ENCODE measurements around the gene TCTN2. TPM values are rescaled to one million over a fixed set of nuclear protein-coding genes. Genes with fewer than 3 reads are reported as not detected.

TCTN2 gene
- total and polyA plus RNA-seq, 2 experiments from 2014 or later, result 2.7 to 6.0 TPM

DNA sequence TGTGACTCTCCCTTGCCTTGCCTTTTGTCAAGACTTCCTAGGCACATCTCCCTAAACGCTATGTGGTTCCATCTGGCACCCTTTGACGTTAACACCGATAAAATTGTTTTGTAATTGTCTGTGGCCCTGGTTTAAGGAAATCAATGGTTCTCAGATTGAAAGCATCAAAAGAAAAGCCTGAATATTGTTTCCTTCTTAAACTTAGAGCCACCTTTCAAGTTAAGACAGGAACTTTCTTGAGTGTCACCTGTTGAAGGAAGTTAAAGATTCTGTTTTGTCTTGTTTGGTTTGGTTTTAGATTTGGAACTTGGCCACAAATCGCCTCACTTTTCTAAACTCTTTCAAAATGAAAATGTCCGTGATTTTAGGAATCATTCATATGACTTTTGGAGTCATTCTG lies 76.4 kb downstream of the TCTN2 start:
- no peak for DNase-seq (ENCODE audit: low spot score)
- H3K27me3 ChIP-seq (ENCODE audit: insufficient read depth), result no peaks in the 10 kb centered on the region
- H4K20me1 ChIP-seq (replicated peaks; ENCODE audit: insufficient read depth), result peaks cover 17% of the 10 kb centered on the region
- H3F3A ChIP-seq (replicated peaks; ENCODE audit: low read depth), result no peaks in the 10 kb centered on the region
- no peak overlapping the region for H3K4me3 ChIP-seq
- H3K9me2 ChIP-seq (ENCODE audit: insufficient read depth), result no peaks in the 10 kb centered on the region
- H3K4me2 ChIP-seq, result no peak overlapping the region
- no peaks in the 10 kb centered on the region for H3K27me3 Mint-ChIP-seq (ENCODE audit: insufficient read depth, low read depth, poor library complexity)
- TF ChIP-seq NANOG (IDR thresholded peaks at IDR 0.05; ENCODE audit: borderline replicate concordance) (no peak), JUNB (IDR thresholded peaks at IDR 0.05; ENCODE audit: unreplicated experiment) (no peak)
- peaks cover 75% of the 10 kb centered on the region for H3K36me3 Mint-ChIP-seq (ENCODE audit: low read depth)
- H3K27ac Mint-ChIP-seq, result no peak overlapping the region
- no peaks in the 10 kb centered on the region for H3K4me1 Mint-ChIP-seq
- H3K36me3 ChIP-seq (ENCODE audit: insufficient read depth), result peaks cover 65% of the 10 kb centered on the region
- no peak overlapping the region for H2AFZ ChIP-seq
- H3K27ac ChIP-seq (ENCODE audit: low read depth), result no peak overlapping the region
- H3K4me1 ChIP-seq (ENCODE audit: insufficient read depth), result no peaks in the 10 kb centered on the region
- no peak for ATAC-seq
- no peak overlapping the region for H3K4me3 Mint-ChIP-seq
- H3K79me2 ChIP-seq (replicated peaks; ENCODE audit: insufficient read depth), result no peaks in the 10 kb centered on the region; the same call in 1 of the 2 replicates
- H3K9me3 Mint-ChIP-seq, result no peaks in the 10 kb centered on the region

DNA sequence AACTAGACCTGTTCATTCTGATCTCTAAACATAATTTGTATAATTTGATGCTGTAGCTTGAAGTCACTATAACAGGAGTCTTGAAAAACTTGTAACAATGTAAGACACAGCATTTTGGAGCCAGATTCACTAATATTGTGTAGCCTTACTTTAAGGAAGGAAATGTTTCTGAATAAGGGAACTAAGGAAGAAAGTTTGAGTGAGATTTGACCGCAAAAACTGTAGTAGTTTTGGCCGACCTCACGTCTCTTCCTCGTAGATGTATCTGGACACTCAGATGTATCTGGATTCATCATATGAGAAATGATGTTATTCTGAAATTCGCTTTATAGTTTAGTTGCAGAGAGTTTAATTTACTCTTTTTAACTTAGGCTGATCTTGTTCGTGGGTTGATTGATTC lies 77.2 kb downstream of the TCTN2 start:
- Mint-ChIP-seq H3K4me3 (no peak overlapping the region), H3K27ac (no peak overlapping the region), H3K36me3 (ENCODE audit: low read depth) (peaks cover 72% of the 10 kb centered on the region), H3K4me1 (no peaks in the 10 kb centered on the region), H3K27me3 (ENCODE audit: insufficient read depth, low read depth, poor library complexity) (no peaks in the 10 kb centered on the region), H3K9me3 (no peaks in the 10 kb centered on the region)
- Histone ChIP-seq H3K4me3 (no peak overlapping the region), H4K20me1 (replicated peaks; ENCODE audit: insufficient read depth) (peaks cover 17% of the 10 kb centered on the region), H3K4me1 (ENCODE audit: insufficient read depth) (no peaks in the 10 kb centered on the region), H3K27ac (ENCODE audit: low read depth) (no peak overlapping the region), H3K4me2 (no peak overlapping the region), H3F3A (replicated peaks; ENCODE audit: low read depth) (no peaks in the 10 kb centered on the region), H3K9me2 (ENCODE audit: insufficient read depth) (no peaks in the 10 kb centered on the region), H3K79me2 (replicated peaks; ENCODE audit: insufficient read depth) (no peaks in the 10 kb centered on the region; the same call in 1 of the 2 replicates), H3K27me3 (ENCODE audit: insufficient read depth) (no peaks in the 10 kb centered on the region), H3K36me3 (ENCODE audit: insufficient read depth) (peaks cover 65% of the 10 kb centered on the region), H2AFZ (no peak overlapping the region)
- TF ChIP-seq, protein P1, sequence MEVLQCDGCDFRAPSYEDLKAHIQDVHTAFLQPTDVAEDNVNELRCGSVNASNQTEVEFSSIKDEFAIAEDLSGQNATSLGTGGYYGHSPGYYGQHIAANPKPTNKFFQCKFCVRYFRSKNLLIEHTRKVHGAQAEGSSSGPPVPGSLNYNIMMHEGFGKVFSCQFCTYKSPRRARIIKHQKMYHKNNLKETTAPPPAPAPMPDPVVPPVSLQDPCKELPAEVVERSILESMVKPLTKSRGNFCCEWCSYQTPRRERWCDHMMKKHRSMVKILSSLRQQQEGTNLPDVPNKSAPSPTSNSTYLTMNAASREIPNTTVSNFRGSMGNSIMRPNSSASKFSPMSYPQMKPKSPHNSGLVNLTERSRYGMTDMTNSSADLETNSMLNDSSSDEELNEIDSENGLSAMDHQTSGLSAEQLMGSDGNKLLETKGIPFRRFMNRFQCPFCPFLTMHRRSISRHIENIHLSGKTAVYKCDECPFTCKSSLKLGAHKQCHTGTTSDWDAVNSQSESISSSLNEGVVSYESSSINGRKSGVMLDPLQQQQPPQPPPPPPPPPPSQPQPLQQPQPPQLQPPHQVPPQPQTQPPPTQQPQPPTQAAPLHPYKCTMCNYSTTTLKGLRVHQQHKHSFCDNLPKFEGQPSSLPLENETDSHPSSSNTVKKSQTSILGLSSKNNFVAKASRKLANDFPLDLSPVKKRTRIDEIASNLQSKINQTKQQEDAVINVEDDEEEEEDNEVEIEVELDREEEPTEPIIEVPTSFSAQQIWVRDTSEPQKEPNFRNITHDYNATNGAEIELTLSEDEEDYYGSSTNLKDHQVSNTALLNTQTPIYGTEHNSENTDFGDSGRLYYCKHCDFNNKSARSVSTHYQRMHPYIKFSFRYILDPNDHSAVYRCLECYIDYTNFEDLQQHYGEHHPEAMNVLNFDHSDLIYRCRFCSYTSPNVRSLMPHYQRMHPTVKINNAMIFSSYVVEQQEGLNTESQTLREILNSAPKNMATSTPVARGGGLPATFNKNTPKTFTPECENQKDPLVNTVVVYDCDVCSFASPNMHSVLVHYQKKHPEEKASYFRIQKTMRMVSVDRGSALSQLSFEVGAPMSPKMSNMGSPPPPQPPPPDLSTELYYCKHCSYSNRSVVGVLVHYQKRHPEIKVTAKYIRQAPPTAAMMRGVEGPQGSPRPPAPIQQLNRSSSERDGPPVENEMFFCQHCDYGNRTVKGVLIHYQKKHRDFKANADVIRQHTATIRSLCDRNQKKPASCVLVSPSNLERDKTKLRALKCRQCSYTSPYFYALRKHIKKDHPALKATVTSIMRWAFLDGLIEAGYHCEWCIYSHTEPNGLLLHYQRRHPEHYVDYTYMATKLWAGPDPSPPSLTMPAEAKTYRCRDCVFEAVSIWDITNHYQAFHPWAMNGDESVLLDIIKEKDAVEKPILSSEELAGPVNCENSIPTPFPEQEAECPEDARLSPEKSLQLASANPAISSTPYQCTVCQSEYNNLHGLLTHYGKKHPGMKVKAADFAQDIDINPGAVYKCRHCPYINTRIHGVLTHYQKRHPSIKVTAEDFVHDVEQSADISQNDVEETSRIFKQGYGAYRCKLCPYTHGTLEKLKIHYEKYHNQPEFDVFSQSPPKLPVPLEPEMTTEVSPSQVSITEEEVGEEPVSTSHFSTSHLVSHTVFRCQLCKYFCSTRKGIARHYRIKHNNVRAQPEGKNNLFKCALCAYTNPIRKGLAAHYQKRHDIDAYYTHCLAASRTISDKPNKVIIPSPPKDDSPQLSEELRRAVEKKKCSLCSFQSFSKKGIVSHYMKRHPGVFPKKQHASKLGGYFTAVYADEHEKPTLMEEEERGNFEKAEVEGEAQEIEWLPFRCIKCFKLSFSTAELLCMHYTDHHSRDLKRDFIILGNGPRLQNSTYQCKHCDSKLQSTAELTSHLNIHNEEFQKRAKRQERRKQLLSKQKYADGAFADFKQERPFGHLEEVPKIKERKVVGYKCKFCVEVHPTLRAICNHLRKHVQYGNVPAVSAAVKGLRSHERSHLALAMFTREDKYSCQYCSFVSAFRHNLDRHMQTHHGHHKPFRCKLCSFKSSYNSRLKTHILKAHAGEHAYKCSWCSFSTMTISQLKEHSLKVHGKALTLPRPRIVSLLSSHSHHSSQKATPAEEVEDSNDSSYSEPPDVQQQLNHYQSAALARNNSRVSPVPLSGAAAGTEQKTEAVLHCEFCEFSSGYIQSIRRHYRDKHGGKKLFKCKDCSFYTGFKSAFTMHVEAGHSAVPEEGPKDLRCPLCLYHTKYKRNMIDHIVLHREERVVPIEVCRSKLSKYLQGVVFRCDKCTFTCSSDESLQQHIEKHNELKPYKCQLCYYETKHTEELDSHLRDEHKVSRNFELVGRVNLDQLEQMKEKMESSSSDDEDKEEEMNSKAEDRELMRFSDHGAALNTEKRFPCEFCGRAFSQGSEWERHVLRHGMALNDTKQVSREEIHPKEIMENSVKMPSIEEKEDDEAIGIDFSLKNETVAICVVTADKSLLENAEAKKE (CRISPR knock-in tag; IDR thresholded peaks at IDR 0.05), result no peak
- DNase-seq (ENCODE audit: low spot score) (no peak), ATAC-seq (no peak)

All from GM23338 (cell line).